Smooth muscle cell (in vitro differentiated cells): Measurements from ENCODE around the gene C1QL1. TPM values are rescaled to one million over a fixed set of nuclear protein-coding genes. Genes with fewer than 3 reads are reported as not detected.

ENCODE experiments used
- DNase-seq: peaks from one replicate; lab custom pipeline; 2025; ENCODE audit not compliant: unreplicated experiment; lab: John Stamatoyannopoulos, UW
- H2AFZ ChIP-seq: fragments of 200-600 bp; sonication (generic); 2 replicates; pipeline ENCODE4 v1.6.0; 2016; ENCODE audit warnings: antibody characterized with exemption, low read depth, mild to moderate bottlenecking
- H3F3A ChIP-seq: fragments of 200-600 bp; sonication (generic); 2 replicates; pipeline ENCODE4 v1.6.0; 2017; ENCODE audit warnings: antibody characterized with exemption, low read depth
- H3K27ac ChIP-seq: fragments of 200-600 bp; sonication (generic); 2 replicates; pipeline ENCODE4 v1.5.1; 2016; ENCODE audit warnings: low read depth, mild to moderate bottlenecking
- H3K27me3 ChIP-seq: fragments of 200-600 bp; sonication (generic); 2 replicates; pipeline ENCODE4 v1.6.1; 2016; ENCODE audit warnings: low read depth, mild to moderate bottlenecking
- H3K36me3 ChIP-seq: fragments of 200-600 bp; sonication (generic); 2 replicates; pipeline ENCODE4 v1.5.1; 2016; ENCODE audit warnings: low read depth
- H3K4me1 ChIP-seq: fragments of 200-600 bp; sonication (generic); 2 replicates; pipeline ENCODE4 v1.5.1; 2016; ENCODE audit warnings: low read depth
- H3K4me2 ChIP-seq: fragments of 200-600 bp; sonication (generic); 2 replicates; pipeline ENCODE4 v1.6.0; 2016; ENCODE audit warnings: mild to moderate bottlenecking
- H3K4me3 ChIP-seq: fragments of 200-600 bp; sonication (generic); 2 replicates; pipeline ENCODE4 v1.5.1; 2016; ENCODE audit warnings: mild to moderate bottlenecking
- H3K79me2 ChIP-seq: fragments of 200-600 bp; sonication (generic); 2 replicates; pipeline ENCODE4 v1.6.0; 2016; ENCODE audit warnings: low read depth, mild to moderate bottlenecking
- H3K9ac ChIP-seq: fragments of 200-600 bp; sonication (generic); 2 replicates; pipeline ENCODE4 v1.6.0; 2016; ENCODE audit warnings: low read depth
- H3K9me3 ChIP-seq: fragments of 200-600 bp; sonication (generic); replicated peaks from 2 replicates; pipeline ENCODE4 v1.5.1; 2016; ENCODE audit warnings: low read depth
- H4K20me1 ChIP-seq: fragments of 200-600 bp; sonication (generic); 2 replicates; pipeline ENCODE4 v1.6.0; 2016; ENCODE audit warnings: low read depth
- CTCF ChIP-seq: fragments of 200-600 bp; sonication (generic); IDR thresholded peaks from 2 replicates; pipeline ENCODE4 v1.5.1; 2017; ENCODE audit warnings: borderline replicate concordance, mild to moderate bottlenecking, antibody characterized with exemption; ENCODE audit not compliant: insufficient read depth, poor library complexity, severe bottlenecking
- WGBS: methylation state at CpG from one replicate; pipeline ENCODE4 v1.1.7; 2016; ENCODE audit warnings: low lambda C conversion rate; 5-methylcytosine and 5-hydroxymethylcytosine counted together
- polyA plus RNA-seq: library from polyadenylated mRNA; unstranded; fragments of >200 nt; fragmentation: Nextera tagmentation; extraction: Ambion mirVana; gene quantifications from 2 replicates; pipeline ENCODE4 v1.2.1, GENCODE V29; 2016
- total RNA-seq: library from RNA; depleted of rRNA; stranded (reverse); fragments of >200 nt; gene quantifications from 2 replicates; pipeline ENCODE4 v1.2.3, GENCODE V29; 2014

Gene C1QL1
- total and polyA plus RNA-seq, 2 experiments from 2014 or later: 5.6 TPM; not detected in 1

GRCh38 chr17:44995436-44996001, 27.4 kb upstream of the C1QL1 start:
- Histone ChIP-seq H3K9me3 (peaks cover 4% of the 10 kb centered on the region), H4K20me1 (no peaks in the 10 kb centered on the region), H3K27me3 (no peaks in the 10 kb centered on the region), H3K27ac (no peak overlapping the region), H3K4me3 (no peak overlapping the region), H3F3A (no peaks in the 10 kb centered on the region), H3K4me1 (no peaks in the 10 kb centered on the region), H2AFZ (no peak overlapping the region), H3K36me3 (no peaks in the 10 kb centered on the region), H3K79me2 (no peaks in the 10 kb centered on the region), H3K4me2 (no peak overlapping the region), H3K9ac (no peak overlapping the region)
- 58% methylated on average over 11 of the region's 11 CpGs for WGBS
- no peak for DNase-seq
- no peak for TF ChIP-seq CTCF

DNA sequence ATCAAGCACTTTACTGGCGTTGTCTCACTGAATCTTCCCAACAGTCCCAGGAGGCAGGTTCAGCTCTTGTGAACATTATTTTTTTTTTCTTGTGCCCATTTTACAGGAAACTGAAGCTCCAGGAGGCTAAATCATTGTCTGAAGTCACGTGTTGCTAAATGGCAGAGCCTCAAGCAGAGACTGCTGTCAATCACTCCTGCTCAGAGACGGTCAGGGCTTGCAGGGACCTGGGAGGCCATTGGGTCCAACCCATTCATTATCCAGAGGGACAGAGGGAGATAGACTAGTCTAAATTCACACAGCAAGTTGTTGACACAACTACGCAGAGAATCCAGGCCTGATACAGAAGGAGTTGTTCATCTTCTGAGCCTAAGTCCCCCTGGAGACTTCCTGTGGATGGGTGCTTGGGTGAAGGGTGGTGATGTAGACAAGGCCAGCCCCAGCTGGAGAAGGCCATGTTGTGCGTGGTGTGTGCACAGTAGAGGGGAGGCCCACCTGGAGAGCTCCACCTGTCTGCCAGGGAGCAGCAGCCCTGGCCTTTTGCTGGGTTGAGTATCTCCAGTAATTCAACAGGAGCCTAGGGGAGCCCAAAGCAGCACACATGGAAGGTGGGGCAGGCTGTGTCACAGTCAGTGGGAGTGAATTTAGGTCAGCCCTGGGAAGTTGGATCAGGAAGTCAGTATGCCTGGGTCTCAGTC, 24.3 kb upstream of the C1QL1 start:
- H3K36me3 ChIP-seq: no peaks in the 10 kb centered on the region
- no peaks in the 10 kb centered on the region for H3K27me3 ChIP-seq
- no peak overlapping the region for H3K27ac ChIP-seq
- no peak overlapping the region for H2AFZ ChIP-seq
- no peaks in the 10 kb centered on the region for H4K20me1 ChIP-seq
- no peak overlapping the region for H3K4me2 ChIP-seq
- H3K9ac ChIP-seq: no peak overlapping the region
- no peaks in the 10 kb centered on the region for H3K79me2 ChIP-seq
- H3K4me1 ChIP-seq: peaks cover 3% of the 10 kb centered on the region
- no peaks in the 10 kb centered on the region for H3F3A ChIP-seq
- no peak overlapping the region for H3K4me3 ChIP-seq
- H3K9me3 ChIP-seq: no peaks in the 10 kb centered on the region
- no peak for DNase-seq
- TF ChIP-seq CTCF: no peak
- WGBS: 82% methylated on average over 5 of the region's 5 CpGs

- Histone ChIP-seq H2AFZ (no peak overlapping the region), H4K20me1 (no peaks in the 10 kb centered on the region), H3F3A (no peaks in the 10 kb centered on the region), H3K27ac (no peak overlapping the region), H3K36me3 (no peaks in the 10 kb centered on the region), H3K79me2 (no peaks in the 10 kb centered on the region), H3K4me1 (peaks cover 9% of the 10 kb centered on the region), H3K4me3 (no peak overlapping the region), H3K9ac (no peak overlapping the region), H3K4me2 (no peak overlapping the region), H3K27me3 (no peaks in the 10 kb centered on the region), H3K9me3 (no peaks in the 10 kb centered on the region)
- WGBS: 80% methylated on average over 10 of the region's 10 CpGs
- no peak for TF ChIP-seq CTCF
- no peak for DNase-seq
Observed at GRCh38 chr17:44990994-44991393, 22.9 kb upstream of the C1QL1 start.
